Measurements from ENCODE around the gene TMEM245.

The TMEM245 gene

GRCh38 chr9:109012876-109013678 is 106.7 kb downstream of the TMEM245 start, which contains the start of gene CTNNAL1 (continued):
- TF ChIP-seq, protein P1, sequence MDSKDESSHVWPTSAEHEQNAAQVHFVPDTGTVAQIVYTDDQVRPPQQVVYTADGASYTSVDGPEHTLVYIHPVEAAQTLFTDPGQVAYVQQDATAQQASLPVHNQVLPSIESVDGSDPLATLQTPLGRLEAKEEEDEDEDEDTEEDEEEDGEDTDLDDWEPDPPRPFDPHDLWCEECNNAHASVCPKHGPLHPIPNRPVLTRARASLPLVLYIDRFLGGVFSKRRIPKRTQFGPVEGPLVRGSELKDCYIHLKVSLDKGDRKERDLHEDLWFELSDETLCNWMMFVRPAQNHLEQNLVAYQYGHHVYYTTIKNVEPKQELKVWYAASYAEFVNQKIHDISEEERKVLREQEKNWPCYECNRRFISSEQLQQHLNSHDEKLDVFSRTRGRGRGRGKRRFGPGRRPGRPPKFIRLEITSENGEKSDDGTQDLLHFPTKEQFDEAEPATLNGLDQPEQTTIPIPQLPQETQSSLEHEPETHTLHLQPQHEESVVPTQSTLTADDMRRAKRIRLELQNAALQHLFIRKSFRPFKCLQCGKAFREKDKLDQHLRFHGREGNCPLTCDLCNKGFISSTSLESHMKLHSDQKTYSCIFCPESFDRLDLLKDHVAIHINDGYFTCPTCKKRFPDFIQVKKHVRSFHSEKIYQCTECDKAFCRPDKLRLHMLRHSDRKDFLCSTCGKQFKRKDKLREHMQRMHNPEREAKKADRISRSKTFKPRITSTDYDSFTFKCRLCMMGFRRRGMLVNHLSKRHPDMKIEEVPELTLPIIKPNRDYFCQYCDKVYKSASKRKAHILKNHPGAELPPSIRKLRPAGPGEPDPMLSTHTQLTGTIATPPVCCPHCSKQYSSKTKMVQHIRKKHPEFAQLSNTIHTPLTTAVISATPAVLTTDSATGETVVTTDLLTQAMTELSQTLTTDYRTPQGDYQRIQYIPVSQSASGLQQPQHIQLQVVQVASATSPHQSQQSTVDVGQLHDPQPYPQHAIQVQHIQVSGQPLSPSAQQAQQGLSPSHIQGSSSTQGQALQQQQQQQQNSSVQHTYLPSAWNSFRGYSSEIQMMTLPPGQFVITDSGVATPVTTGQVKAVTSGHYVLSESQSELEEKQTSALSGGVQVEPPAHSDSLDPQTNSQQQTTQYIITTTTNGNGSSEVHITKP (tag by site-specific recombination; IDR thresholded peaks at IDR 0.05) = peak; percentile 87
- TF ChIP-seq ZNF621 (tag by site-specific recombination; IDR thresholded peaks at IDR 0.05) (no peak), ZNF701 (tag by site-specific recombination; IDR thresholded peaks at IDR 0.05) (no peak), ZNF302 (tag by site-specific recombination; IDR thresholded peaks at IDR 0.05; ENCODE audit: low read depth) (no peak), ZNF121 (tag by site-specific recombination; IDR thresholded peaks at IDR 0.05) (no peak), ZBTB48 (tag by site-specific recombination; IDR thresholded peaks at IDR 0.05) (no peak), ZFP37 (tag by site-specific recombination; IDR thresholded peaks at IDR 0.05) (0 out of 2 replicates have a peak, but pooled peaks have one; percentile 3), GLI4 (tag by site-specific recombination; IDR thresholded peaks at IDR 0.05) (no peak), GLIS2 (tag by site-specific recombination; IDR thresholded peaks at IDR 0.05) (peak; percentile 74), SETDB1 (IDR thresholded peaks at IDR 0.05; ENCODE audit: insufficient read length, low read length) (no peak), ZNF174 (tag by site-specific recombination; IDR thresholded peaks at IDR 0.05) (no peak), ZNF596 (tag by site-specific recombination; IDR thresholded peaks at IDR 0.05) (no peak), ZNF561 (tag by site-specific recombination; IDR thresholded peaks at IDR 0.05; ENCODE audit: borderline replicate concordance) (peak; percentile 28; the same call in 1 of the 2 replicates), ZSCAN30 (tag by site-specific recombination; IDR thresholded peaks at IDR 0.05) (peak; percentile 65), ZNF239 (tag by site-specific recombination; IDR thresholded peaks at IDR 0.05) (no peak), BCL11B (tag by site-specific recombination; IDR thresholded peaks at IDR 0.05; ENCODE audit: low read depth) (no peak), ZNF48 (tag by site-specific recombination; IDR thresholded peaks at IDR 0.05) (no peak), YY1 (tag by site-specific recombination; IDR thresholded peaks at IDR 0.05) (peak; percentile 83), ZNF292 (tag by site-specific recombination; IDR thresholded peaks at IDR 0.05; ENCODE audit: borderline replicate concordance, low read depth) (no peak), PATZ1 (tag by site-specific recombination; IDR thresholded peaks at IDR 0.05) (no peak), ZNF19 (tag by site-specific recombination; IDR thresholded peaks at IDR 0.05; ENCODE audit: low read depth) (no peak), ZNF549 (tag by site-specific recombination; IDR thresholded peaks at IDR 0.05) (no peak), KLF10 (tag by site-specific recombination; IDR thresholded peaks at IDR 0.05) (peak; percentile 45), KLF8 (tag by site-specific recombination; IDR thresholded peaks at IDR 0.05) (no peak), ZNF223 (tag by site-specific recombination; IDR thresholded peaks at IDR 0.05) (no peak), ZBTB17 (tag by site-specific recombination; IDR thresholded peaks at IDR 0.05) (no peak), ZEB2 (tag by site-specific recombination; IDR thresholded peaks at IDR 0.05) (no peak)
- TF ChIP-seq, protein P2, sequence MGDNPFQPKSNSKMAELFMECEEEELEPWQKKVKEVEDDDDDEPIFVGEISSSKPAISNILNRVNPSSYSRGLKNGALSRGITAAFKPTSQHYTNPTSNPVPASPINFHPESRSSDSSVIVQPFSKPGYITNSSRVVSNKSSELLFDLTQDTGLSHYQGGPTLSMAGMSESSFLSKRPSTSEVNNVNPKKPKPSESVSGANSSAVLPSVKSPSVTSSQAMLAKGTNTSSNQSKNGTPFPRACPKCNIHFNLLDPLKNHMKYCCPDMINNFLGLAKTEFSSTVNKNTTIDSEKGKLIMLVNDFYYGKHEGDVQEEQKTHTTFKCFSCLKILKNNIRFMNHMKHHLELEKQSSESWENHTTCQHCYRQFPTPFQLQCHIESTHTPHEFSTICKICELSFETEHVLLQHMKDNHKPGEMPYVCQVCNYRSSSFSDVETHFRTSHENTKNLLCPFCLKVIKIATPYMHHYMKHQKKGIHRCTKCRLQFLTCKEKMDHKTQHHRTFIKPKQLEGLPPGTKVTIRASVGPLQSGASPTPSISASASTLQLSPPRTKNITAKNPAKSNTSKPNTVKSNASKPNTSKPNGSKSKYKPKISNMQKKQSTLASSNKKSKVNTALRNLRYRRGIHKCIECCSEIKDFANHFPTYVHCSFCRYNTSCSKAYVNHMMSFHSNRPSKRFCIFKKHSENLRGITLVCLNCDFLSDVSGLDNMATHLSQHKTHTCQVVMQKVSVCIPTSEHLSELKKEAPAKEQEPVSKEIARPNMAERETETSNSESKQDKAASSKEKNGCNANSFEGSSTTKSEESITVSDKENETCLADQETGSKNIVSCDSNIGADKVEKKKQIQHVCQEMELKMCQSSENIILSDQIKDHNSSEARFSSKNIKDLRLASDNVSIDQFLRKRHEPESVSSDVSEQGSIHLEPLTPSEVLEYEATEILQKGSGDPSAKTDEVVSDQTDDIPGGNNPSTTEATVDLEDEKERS (tag by site-specific recombination; IDR thresholded peaks at IDR 0.05) = no peak
- TF ChIP-seq, protein P3, sequence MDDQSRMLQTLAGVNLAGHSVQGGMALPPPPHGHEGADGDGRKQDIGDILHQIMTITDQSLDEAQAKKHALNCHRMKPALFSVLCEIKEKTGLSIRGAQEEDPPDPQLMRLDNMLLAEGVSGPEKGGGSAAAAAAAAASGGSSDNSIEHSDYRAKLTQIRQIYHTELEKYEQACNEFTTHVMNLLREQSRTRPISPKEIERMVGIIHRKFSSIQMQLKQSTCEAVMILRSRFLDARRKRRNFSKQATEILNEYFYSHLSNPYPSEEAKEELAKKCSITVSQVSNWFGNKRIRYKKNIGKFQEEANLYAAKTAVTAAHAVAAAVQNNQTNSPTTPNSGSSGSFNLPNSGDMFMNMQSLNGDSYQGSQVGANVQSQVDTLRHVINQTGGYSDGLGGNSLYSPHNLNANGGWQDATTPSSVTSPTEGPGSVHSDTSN (CRISPR knock-in tag; IDR thresholded peaks at IDR 0.05) = no peak
- TF ChIP-seq, protein P4, sequence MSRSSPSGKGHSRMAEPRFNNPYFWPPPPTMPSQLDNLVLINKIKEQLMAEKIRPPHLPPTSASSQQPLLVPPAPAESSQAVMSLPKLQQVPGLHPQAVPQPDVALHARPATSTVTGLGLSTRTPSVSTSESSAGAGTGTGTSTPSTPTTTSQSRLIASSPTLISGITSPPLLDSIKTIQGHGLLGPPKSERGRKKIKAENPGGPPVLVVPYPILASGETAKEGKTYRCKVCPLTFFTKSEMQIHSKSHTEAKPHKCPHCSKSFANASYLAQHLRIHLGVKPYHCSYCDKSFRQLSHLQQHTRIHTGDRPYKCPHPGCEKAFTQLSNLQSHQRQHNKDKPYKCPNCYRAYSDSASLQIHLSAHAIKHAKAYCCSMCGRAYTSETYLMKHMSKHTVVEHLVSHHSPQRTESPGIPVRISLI (tag by site-specific recombination; IDR thresholded peaks at IDR 0.05) = no peak
